ENCODE measurements around the gene UBE3C.
"Not testable (repeated sequence)": the region's sequence is repeated elsewhere in the genome, so short reads cannot be mapped to it uniquely, and the experiment has no call there.

GRCh38 chr7:157100005-157100404, 38.7 kb upstream of the UBE3C start:
- TF ChIP-seq CTCF (IDR thresholded peaks at IDR 0.05; ENCODE audit: low read depth, low read length); EZH2phosphoT487 (IDR thresholded peaks at IDR 0.05; ENCODE audit: low read depth): not testable (repeated sequence)
